ENCODE data around the gene MUC6. TPM values are rescaled to one million over a fixed set of nuclear protein-coding genes. Genes with fewer than 3 reads are reported as not detected.

Gene MUC6
- total and polyA plus RNA-seq, 3 donors from 2014 or later, result 0.16 to 1.5 (median 0.19) TPM

DNA sequence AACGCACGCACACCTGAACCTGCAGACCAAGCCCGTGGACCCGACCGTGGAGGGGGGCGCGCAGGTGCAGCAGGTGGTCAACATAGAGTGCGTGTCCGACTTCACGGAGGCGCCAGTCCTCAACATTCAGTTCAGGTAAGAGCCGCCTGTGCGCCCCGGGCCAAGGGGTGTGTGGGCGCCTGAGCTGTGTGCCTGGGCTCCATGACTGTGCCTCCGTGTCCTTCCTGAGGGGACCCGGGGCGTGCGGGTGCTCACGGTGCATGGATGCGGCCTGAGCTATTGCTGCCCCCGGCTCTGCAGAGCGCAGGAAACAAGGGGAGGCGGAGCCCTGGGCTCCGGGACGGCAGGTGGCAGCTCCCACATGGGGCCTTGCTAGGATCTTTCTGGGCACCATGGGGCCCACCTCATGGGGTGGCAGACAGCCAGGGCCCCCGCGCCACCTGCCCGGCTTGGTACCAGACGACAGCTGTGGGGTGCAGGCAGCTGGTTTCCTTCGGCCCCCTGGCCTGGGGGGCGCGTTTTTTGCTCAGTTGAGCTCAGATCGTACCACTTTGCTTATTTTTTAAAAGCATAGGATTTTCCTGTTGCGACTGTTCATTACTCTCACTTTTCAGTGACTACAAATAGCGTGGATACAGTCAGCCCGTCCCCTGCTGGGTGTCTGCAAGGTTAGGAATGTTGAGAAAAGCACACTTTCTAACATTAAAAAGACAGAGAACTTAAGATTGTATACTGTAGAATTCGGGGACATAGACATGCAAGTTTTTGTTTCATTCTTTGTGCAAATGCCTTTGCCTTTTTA, 28.3 kb downstream of the MUC6 start:
- H3K27ac ChIP-seq, result no peak overlapping the region
- intact Hi-C loops (cut with DNase I; ENCODE audit: low total_unique reads), result no loop called here
- H3K36me3 ChIP-seq (ENCODE audit: low read depth, missing control alignments), result no peaks in the 10 kb centered on the region
- H3K27me3 ChIP-seq, result no peaks in the 10 kb centered on the region
- H3K4me1 ChIP-seq, result peaks cover 17% of the 10 kb centered on the region
- WGBS, 2 donors, result 92 to 93% methylated on average over 27 to 38 of the region's 38 CpGs
- no peak for DNase-seq
- H3K4me3 ChIP-seq, result no peak overlapping the region
- H3K9me3 ChIP-seq, result no peaks in the 10 kb centered on the region
- TF ChIP-seq POLR2A (IDR thresholded peaks at IDR 0.05), result no peak
- TF ChIP-seq CTCF (IDR thresholded peaks at IDR 0.05), result no peak

DNA sequence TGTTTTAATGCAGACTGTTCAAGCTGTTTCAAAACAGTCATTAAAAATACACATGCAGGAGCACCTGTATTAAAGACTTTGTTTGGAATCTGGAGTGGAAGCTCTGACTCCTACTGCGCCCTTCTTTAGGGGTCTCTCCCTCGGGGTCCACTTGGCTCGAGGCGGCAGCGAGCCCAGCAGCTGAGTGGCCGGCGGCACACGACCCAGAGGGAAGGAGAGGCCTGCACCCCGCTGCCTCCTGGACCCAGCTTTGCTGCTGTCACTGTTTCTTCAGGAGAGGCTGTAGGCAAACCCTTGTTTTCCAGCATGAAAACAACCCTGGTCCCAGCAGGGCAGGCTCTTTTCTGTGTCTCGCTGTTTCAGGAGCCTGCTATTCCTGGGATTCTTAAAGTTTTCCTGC, 29.2 kb downstream of the MUC6 start:
- TF ChIP-seq CTCF (IDR thresholded peaks at IDR 0.05) (no peak), POLR2A (IDR thresholded peaks at IDR 0.05) (no peak)
- no peaks in the 10 kb centered on the region for H3K9me3 ChIP-seq
- intact Hi-C loops (cut with DNase I; ENCODE audit: low total_unique reads), result no loop called here
- no peak overlapping the region for H3K27ac ChIP-seq
- no peak overlapping the region for H3K4me3 ChIP-seq
- no peaks in the 10 kb centered on the region for H3K36me3 ChIP-seq (ENCODE audit: low read depth, missing control alignments)
- 91 to 93% methylated on average over 10 of the region's 10 CpGs for WGBS, 2 donors
- no peak for DNase-seq
- H3K27me3 ChIP-seq, result no peaks in the 10 kb centered on the region
- H3K4me1 ChIP-seq, result peaks cover 9% of the 10 kb centered on the region

DNA sequence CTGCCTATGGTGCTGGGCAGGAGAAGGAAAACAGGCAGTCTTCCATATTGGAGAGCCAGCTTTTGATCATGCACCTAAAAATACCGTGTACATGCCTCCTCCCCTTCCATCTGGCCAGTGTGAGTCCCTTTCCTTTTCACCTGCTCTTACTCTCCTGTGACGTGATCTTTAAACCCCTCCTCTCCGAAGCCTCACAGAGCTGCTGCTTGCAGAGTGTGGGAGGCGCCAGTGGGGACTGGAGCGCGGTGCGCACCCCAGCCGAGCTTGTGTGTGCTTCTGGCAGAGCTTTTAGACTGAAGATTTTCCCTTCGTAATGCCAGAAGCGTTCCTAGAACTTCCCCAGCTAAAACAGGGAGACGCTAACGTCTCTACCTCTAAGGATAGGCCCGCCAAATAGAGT, 29.8 kb downstream of the MUC6 start:
- intact Hi-C loops (cut with DNase I; ENCODE audit: low total_unique reads), result no loop called here
- peak; percentile 67 for DNase-seq

DNA sequence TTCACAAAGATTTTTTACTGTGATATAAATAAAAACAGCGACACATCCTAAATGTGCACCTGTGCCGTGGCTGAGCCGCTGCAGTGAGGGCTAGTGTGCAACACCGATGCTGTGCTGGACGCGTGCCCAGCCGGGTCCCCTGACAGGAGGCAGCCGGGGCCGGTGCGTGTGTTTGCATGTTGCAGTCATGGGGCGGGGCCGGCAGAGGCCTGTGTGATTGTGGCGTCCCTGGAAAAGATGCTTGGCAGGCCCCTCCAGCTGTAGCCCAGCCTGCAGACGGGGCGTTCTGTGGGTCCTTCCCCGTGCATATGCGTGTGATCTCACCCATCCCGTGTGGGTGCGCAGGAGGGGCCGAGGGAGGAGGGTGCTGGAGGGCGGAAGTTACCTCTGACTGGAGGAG, 30.6 kb downstream of the MUC6 start:
- Histone ChIP-seq H3K9me3 (no peaks in the 10 kb centered on the region), H3K4me1 (no peaks in the 10 kb centered on the region), H3K27ac (no peak overlapping the region), H3K36me3 (ENCODE audit: low read depth, missing control alignments) (no peaks in the 10 kb centered on the region), H3K27me3 (no peaks in the 10 kb centered on the region), H3K4me3 (no peak overlapping the region)
- no peak for TF ChIP-seq CTCF (IDR thresholded peaks at IDR 0.05)
- no peak for TF ChIP-seq POLR2A (IDR thresholded peaks at IDR 0.05)
- peak; percentile 35 for DNase-seq
- intact Hi-C loops (cut with DNase I; ENCODE audit: low total_unique reads), result no loop called here
- 61 to 63% methylated on average over 20 to 21 of the region's 21 CpGs for WGBS, 2 donors

More for the DNA sequence above, 29.8 kb downstream of the MUC6 start:
- 49 to 70% methylated on average over 13 of the region's 13 CpGs for WGBS, 2 donors
- Histone ChIP-seq H3K27ac (no peak overlapping the region), H3K9me3 (no peaks in the 10 kb centered on the region), H3K4me3 (no peak overlapping the region), H3K27me3 (no peaks in the 10 kb centered on the region), H3K36me3 (ENCODE audit: low read depth, missing control alignments) (no peaks in the 10 kb centered on the region), H3K4me1 (peaks cover 4% of the 10 kb centered on the region)
- TF ChIP-seq CTCF (IDR thresholded peaks at IDR 0.05), result no peak
- no peak for TF ChIP-seq POLR2A (IDR thresholded peaks at IDR 0.05)

- Histone ChIP-seq H3K27ac (no peak overlapping the region), H3K4me1 (no peaks in the 10 kb centered on the region), H3K36me3 (ENCODE audit: low read depth, missing control alignments) (no peaks in the 10 kb centered on the region), H3K9me3 (no peaks in the 10 kb centered on the region), H3K4me3 (no peak overlapping the region), H3K27me3 (no peaks in the 10 kb centered on the region)
- intact Hi-C loops (cut with DNase I; ENCODE audit: low total_unique reads), result no loop called here
- no peak for TF ChIP-seq CTCF (IDR thresholded peaks at IDR 0.05)
- no peak for TF ChIP-seq POLR2A (IDR thresholded peaks at IDR 0.05)
- DNase-seq, result no peak
- WGBS, 2 donors, result 80 to 91% methylated on average over 12 to 20 of the region's 20 CpGs
These were observed 33.4 kb downstream of the MUC6 start for GRCh38 chr11:1003159-1003558.

Data from testis (tissue), 3 donors.